AG04450 (cell line): ENCODE results near the gene PLXNA2. TPM values are rescaled to one million over a fixed set of nuclear protein-coding genes. Genes with fewer than 3 reads are reported as not detected.

Source experiments
- CTCF ChIA-PET: fragments of 300-600, 350-600 bp; formaldehyde crosslinking; extraction: SDS; loops from one replicate; lab custom pipeline; 2022; ENCODE audit warnings: antibody characterized with exemption, inconsistent platforms; lab: Charles Lee
- POLR2A ChIA-PET: fragments of 350-600 bp; formaldehyde crosslinking; extraction: SDS; loops from one replicate; lab custom pipeline; 2021; ENCODE audit warnings: antibody characterized with exemption, inconsistent platforms; lab: Yijun Ruan, JAX
- DNase-seq: peaks from one replicate; pipeline ENCODE4 v3.0.0-alpha.2; 2011; ENCODE audit warnings: low read depth, low spot score
- H3K27ac ChIP-seq: one replicate; pipeline ENCODE4 v1.5.1; 2012; ENCODE audit warnings: low read depth, low read length, control low read depth
- H3K27me3 ChIP-seq: one replicate; pipeline ENCODE4 v1.6.0; 2012; ENCODE audit warnings: low read length; ENCODE audit not compliant: control insufficient read depth, insufficient read depth
- H3K4me3 ChIP-seq: 2 replicates; pipeline ENCODE4 v1.5.1; 2011; ENCODE audit warnings: mild to moderate bottlenecking, low read depth, low read length, control low read depth
- H3K9me3 ChIP-seq: 2 replicates; pipeline ENCODE4 v1.5.1; 2012; ENCODE audit warnings: low read length; ENCODE audit not compliant: control insufficient read depth, insufficient read depth
- CTCF ChIP-seq: IDR thresholded peaks from 2 replicates; pipeline ENCODE4 v1.5.1; 2011; ENCODE audit warnings: low read depth, low read length, control low read depth, inconsistent platforms
- polyA plus RNA-seq: library from polyadenylated mRNA; depleted of rRNA; stranded (reverse); fragments of >200 nt; gene quantifications from 2 replicates; pipeline ENCODE4 v1.2.3, GENCODE V29; 2011

The PLXNA2 gene
- polyA plus RNA-seq, 1 experiment: 0.10 TPM

DNA sequence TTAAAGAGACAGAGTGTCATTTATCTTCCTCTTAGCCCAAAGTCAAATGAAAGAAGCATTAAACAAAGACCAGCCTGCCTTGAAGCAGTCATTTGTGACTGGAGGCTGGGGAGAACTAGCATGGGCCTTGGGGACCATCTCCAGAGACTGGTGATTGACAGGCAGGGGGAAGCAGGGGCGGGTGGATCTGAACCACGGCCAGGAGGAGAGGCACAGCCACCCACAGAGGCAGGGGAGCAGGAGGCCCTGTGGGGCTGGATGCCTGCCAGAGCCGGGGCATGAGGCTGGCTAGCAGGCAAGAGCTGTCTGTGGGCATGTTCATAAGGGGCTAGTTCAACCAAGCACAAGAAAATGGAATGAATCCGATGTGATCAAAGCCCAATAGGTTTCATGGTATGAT, 73.9 kb downstream of the PLXNA2 start:
- H3K27me3 ChIP-seq: no peaks in the 10 kb centered on the region
- no peak overlapping the region for H3K27ac ChIP-seq
- no peak overlapping the region for H3K4me3 ChIP-seq
- CTCF ChIA-PET: no interaction called here
- no peak for TF ChIP-seq CTCF
- no peaks in the 10 kb centered on the region for H3K9me3 ChIP-seq
- POLR2A ChIA-PET: no interaction called here
- no peak for DNase-seq

DNA sequence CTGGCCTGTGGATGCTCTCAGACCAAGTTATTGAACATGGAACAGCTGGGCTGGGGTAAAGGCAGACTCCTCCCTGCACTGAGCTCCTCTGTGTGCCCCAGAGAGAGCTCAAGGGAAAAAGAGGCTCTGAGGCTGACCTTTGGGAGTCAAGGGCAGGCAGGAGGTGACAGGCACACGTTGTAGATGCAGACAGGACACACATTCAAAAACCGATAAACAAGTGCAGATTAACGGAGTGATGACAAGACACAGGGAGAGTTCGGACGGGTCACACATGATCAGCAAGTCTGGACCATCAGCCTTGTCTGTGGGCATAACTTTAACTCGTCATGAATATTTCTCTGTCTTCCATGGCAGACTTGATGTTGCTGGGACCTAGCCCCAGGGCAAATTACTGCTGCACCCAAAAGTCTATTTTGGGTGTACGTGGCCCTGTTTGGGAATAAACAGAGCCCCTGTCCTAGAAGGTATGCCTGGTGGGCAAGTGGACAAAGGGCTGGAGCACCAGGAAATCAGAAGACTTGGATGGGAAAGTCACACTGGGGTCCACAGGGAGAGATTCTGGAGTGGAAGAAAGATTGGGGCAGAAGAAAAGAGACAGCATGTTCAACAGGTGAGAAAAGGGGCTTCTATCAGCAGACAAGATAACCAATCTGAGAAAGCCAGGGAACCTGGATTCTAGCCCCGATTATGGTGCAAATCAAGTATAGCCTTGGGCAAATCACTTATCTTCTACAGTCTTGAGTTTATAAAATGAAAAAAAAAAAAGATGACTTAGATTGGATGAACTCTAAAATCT, 74.9 kb downstream of the PLXNA2 start:
- ChIA-PET POLR2A (no interaction called here), CTCF (no interaction called here)
- DNase-seq: no peak
- no peaks in the 10 kb centered on the region for H3K27me3 ChIP-seq
- no peak for TF ChIP-seq CTCF
- H3K27ac ChIP-seq: no peak overlapping the region
- no peaks in the 10 kb centered on the region; the same call in 1 of the 2 replicates for H3K9me3 ChIP-seq
- H3K4me3 ChIP-seq: no peak overlapping the region

DNA sequence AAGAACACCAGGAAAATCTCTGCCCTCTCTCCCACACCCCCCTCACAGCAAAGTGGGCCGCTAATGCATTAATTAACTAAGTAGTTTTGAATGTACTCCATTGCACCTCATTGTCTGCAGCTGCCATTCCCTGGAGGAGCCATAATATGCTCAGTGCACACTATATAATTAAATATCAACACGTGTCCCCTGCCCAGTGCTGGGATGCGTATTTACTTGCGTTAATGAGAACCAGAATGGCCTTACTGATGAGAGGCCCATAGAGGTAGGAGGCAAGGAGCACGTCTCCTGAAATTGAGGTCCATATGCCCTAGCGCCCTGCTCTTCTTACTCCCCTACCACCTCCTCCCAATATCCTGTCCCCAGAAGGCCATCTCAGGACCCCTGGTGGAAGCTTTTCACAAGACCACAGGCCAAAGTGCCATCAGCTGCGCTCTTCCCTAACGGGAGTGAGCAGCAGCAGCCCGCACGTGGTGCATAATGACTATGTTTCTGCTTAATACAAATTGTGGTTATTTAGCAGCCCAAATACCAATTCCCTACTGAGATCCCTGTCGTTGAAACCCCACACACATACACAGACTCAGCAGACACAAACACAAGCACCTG, 76.8 kb downstream of the PLXNA2 start:
- ChIA-PET POLR2A (no interaction called here), CTCF (no interaction called here)
- no peak for TF ChIP-seq CTCF
- no peak overlapping the region for H3K4me3 ChIP-seq
- H3K27me3 ChIP-seq: no peaks in the 10 kb centered on the region
- no peak for DNase-seq
- H3K27ac ChIP-seq: no peak overlapping the region
- no peaks in the 10 kb centered on the region; the same call in 1 of the 2 replicates for H3K9me3 ChIP-seq

GRCh38 chr1:208166340-208167138, 77.6 kb downstream of the PLXNA2 start:
- ChIA-PET POLR2A (no interaction called here), CTCF (no interaction called here)
- H3K27ac ChIP-seq: no peak overlapping the region

More at GRCh38 chr1:208166340-208167138, 77.6 kb downstream of the PLXNA2 start:
- Histone ChIP-seq H3K27me3 (no peaks in the 10 kb centered on the region), H3K4me3 (no peak overlapping the region), H3K9me3 (no peaks in the 10 kb centered on the region; the same call in 1 of the 2 replicates)
- no peak for TF ChIP-seq CTCF
- DNase-seq: no peak
